Progenitor cell of endocrine pancreas (in vitro differentiated cells): ENCODE results near the gene FGD3. TPM values are rescaled to one million over a fixed set of nuclear protein-coding genes. Genes with fewer than 3 reads are reported as not detected.

Source experiments
- DNase-seq: peaks from one replicate; pipeline ENCODE4 v3.0.0; 2021; ENCODE audit warnings: low spot score; ENCODE audit not compliant: unreplicated experiment
- H3K27ac Mint-ChIP-seq: 2 replicates; pipeline ENCODE4 v1.8.0; 2021; ENCODE audit warnings: mild to moderate bottlenecking, moderate library complexity, mixed read lengths
- H3K27me3 Mint-ChIP-seq: 2 replicates; pipeline ENCODE4 v1.8.0; 2021; ENCODE audit warnings: mixed read lengths
- H3K36me3 Mint-ChIP-seq: 2 replicates; pipeline ENCODE4 v1.8.0; 2022; ENCODE audit warnings: mixed read lengths; ENCODE audit not compliant: insufficient read depth
- H3K4me1 Mint-ChIP-seq: 2 replicates; pipeline ENCODE4 v1.8.0; 2021; ENCODE audit warnings: low read depth, mixed read lengths
- H3K4me3 Mint-ChIP-seq: 2 replicates; pipeline ENCODE4 v1.8.0; 2021; ENCODE audit warnings: low read depth, mild to moderate bottlenecking, moderate library complexity, mixed read lengths
- H3K9me3 Mint-ChIP-seq: 2 replicates; pipeline ENCODE4 v1.8.0; 2021; ENCODE audit warnings: low read depth, mixed read lengths
- total RNA-seq: library from RNA; stranded (reverse); gene quantifications from 2 replicates; pipeline ENCODE4 v1.2.1, GENCODE V29; 2021
- TF ChIP-seq, protein P1 (sequence below): fragments of 200-600 bp; sonication (generic); IDR thresholded peaks from one replicate; pipeline ENCODE4 v1.5.0; 2021; ENCODE audit warnings: antibody characterized with exemption, mild to moderate bottlenecking; ENCODE audit not compliant: unreplicated experiment

The FGD3 gene
- total RNA-seq, 1 donor from 2014 or later = 9.6 TPM

GRCh38 chr9:93066978-93067603 lies 119.8 kb downstream of the FGD3 start:
- no peak overlapping the region for H3K4me3 Mint-ChIP-seq
- H3K27me3 Mint-ChIP-seq = peaks cover 3% of the 10 kb centered on the region
- no peak for DNase-seq
- no peaks in the 10 kb centered on the region for H3K9me3 Mint-ChIP-seq
- TF ChIP-seq, protein P1, sequence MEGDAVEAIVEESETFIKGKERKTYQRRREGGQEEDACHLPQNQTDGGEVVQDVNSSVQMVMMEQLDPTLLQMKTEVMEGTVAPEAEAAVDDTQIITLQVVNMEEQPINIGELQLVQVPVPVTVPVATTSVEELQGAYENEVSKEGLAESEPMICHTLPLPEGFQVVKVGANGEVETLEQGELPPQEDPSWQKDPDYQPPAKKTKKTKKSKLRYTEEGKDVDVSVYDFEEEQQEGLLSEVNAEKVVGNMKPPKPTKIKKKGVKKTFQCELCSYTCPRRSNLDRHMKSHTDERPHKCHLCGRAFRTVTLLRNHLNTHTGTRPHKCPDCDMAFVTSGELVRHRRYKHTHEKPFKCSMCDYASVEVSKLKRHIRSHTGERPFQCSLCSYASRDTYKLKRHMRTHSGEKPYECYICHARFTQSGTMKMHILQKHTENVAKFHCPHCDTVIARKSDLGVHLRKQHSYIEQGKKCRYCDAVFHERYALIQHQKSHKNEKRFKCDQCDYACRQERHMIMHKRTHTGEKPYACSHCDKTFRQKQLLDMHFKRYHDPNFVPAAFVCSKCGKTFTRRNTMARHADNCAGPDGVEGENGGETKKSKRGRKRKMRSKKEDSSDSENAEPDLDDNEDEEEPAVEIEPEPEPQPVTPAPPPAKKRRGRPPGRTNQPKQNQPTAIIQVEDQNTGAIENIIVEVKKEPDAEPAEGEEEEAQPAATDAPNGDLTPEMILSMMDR = no peak
- H3K27ac Mint-ChIP-seq = no peak overlapping the region
- H3K36me3 Mint-ChIP-seq = no peaks in the 10 kb centered on the region
- peaks cover 4% of the 10 kb centered on the region for H3K4me1 Mint-ChIP-seq

DNA sequence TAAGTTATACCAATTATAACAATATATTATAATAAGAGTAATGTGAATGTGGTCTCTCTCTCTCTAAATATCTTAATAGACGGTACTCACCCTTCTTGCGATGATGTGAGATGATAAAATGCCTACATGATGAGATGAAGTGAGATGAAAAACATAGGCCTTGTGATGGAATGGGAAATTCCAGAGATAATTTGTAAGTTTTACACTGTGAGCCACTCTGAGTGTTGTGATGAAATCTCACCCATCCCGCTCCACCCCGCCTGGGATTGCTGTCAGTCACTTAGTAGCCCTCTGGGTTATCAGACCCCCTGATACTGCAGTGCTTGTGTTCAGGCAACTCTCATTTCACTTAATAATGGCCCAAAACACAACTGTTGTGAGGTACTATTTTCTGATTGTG lies 121.6 kb downstream of the FGD3 start:
- Mint-ChIP-seq H3K9me3 (no peaks in the 10 kb centered on the region), H3K27ac (no peak overlapping the region), H3K4me1 (no peaks in the 10 kb centered on the region), H3K36me3 (no peaks in the 10 kb centered on the region), H3K4me3 (no peak overlapping the region), H3K27me3 (peaks cover under 1% of the 10 kb centered on the region)
- TF ChIP-seq, protein P1 = no peak
- no peak for DNase-seq

DNA sequence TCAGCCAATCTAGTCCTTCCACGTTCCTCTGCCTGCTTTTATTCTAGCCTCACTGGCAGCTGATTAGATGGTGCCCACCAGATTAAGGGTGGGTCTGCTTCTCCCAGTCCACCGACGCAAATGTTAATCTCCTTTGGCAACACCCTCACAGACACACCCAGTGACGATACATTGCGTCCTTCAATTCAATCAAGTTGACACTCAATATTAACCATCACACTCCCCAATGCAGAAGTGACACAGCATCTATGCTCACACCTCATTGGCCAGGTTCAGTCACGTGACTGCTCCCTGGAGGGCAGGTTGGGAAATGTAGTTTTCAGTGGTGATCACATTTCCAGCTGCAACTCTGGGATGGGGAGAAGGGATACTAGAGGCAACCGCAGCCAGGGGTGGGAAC lies 124.1 kb downstream of the FGD3 start:
- no peak overlapping the region for H3K27ac Mint-ChIP-seq
- no peak for DNase-seq
- H3K36me3 Mint-ChIP-seq = no peaks in the 10 kb centered on the region

GRCh38 chr9:93072383-93072795 lies 125.1 kb downstream of the FGD3 start:
- no peaks in the 10 kb centered on the region for H3K36me3 Mint-ChIP-seq
- H3K4me1 Mint-ChIP-seq = no peaks in the 10 kb centered on the region
- TF ChIP-seq, protein P1 = no peak
- no peak overlapping the region for H3K4me3 Mint-ChIP-seq
- H3K27me3 Mint-ChIP-seq = no peaks in the 10 kb centered on the region
- no peak overlapping the region for H3K27ac Mint-ChIP-seq
- no peak for DNase-seq
- no peaks in the 10 kb centered on the region for H3K9me3 Mint-ChIP-seq

More for the DNA sequence above, 124.1 kb downstream of the FGD3 start:
- Mint-ChIP-seq H3K4me1 (no peaks in the 10 kb centered on the region), H3K4me3 (no peak overlapping the region), H3K27me3 (no peaks in the 10 kb centered on the region), H3K9me3 (no peaks in the 10 kb centered on the region)
- TF ChIP-seq, protein P1 = no peak

DNA sequence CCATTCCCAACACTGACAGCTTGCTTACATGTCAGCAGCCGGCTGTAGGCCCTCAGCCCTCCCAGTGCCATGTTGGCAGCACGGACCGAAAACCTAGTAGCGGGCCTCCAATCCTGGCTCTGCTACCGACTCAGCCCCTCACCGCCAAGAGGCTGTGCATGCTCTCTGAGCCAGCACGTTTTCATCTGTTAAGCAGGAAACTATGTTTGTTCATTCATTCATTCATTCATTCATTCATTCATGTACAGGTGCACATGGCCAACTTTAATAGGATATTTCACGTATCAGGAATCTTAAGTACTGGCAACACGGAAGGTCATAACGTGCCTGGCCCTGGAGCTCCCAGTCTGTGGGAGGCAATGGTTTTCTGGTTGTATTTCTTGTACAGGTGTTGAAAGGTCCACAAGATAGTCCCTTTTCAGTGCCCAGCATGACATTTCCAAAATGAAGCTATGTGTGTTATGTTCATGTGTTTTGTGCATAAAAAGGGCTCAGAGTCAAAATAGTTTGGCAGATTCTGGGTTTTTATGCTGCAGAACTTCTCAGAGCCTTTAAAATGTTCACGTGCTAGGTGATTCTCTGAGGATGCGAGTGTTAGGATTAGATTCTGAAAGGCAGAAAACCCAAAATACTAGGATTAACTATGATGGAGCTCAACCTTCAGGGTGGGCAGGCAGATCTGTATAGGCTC lies 128.9 kb downstream of the FGD3 start:
- Mint-ChIP-seq H3K27me3 (no peaks in the 10 kb centered on the region), H3K36me3 (no peaks in the 10 kb centered on the region), H3K9me3 (no peaks in the 10 kb centered on the region), H3K4me1 (no peaks in the 10 kb centered on the region), H3K27ac (no peak overlapping the region), H3K4me3 (no peak overlapping the region)
- no peak for DNase-seq
- TF ChIP-seq, protein P1 = no peak
